GM21367 (cell line): ENCODE data around the gene DPH2.
A peak's percentile ranks its signal among the peaks of the same experiment; 100 is the strongest.

Experiments
- ATAC-seq: cut with Tn5 transposase; IDR thresholded peaks from one replicate; pipeline ENCODE4 v1.9.1; 2021; ENCODE audit not compliant: unreplicated experiment

Gene DPH2, protein sequence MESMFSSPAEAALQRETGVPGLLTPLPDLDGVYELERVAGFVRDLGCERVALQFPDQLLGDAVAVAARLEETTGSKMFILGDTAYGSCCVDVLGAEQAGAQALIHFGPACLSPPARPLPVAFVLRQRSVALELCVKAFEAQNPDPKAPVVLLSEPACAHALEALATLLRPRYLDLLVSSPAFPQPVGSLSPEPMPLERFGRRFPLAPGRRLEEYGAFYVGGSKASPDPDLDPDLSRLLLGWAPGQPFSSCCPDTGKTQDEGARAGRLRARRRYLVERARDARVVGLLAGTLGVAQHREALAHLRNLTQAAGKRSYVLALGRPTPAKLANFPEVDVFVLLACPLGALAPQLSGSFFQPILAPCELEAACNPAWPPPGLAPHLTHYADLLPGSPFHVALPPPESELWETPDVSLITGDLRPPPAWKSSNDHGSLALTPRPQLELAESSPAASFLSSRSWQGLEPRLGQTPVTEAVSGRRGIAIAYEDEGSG

DNA sequence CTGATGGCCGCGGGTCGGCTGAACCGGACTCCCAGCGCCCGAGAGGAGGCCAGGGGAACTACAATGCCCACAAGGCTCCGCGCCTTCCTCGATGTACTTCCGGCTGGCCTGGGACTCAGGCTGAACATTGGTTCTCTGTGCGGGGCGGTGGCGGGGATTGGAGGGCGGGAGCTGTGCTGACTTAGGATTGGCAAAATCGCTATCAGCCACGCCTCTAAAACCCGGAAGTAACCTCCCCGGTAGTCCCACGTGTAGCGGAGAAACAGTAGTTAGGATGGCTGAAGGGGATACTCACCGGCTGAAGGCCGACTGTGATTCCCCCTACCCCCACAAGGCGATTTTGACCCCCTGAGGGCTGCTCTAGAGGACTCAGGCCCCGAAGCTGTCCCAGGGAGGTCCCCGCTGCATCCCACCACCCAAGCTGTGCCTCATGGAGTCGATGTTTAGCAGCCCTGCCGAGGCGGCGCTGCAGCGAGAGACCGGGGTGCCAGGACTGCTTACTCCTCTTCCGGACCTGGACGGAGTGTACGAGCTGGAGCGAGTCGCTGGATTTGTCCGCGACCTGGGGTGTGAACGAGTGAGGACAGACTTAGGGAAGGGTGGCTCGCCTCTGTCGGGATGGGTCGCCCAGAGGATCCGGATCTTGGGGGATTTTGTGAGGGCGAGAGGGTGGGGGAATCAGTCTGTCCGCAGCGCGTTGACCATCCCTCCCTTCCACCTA is at the start of gene DPH2:
TSS of gene DPH2 (plus strand) at position 265 of the 721 bp plus-strand sequence. CDS start at position 431, 166 bp downstream.
- peak; percentile 61 for ATAC-seq

DNA sequence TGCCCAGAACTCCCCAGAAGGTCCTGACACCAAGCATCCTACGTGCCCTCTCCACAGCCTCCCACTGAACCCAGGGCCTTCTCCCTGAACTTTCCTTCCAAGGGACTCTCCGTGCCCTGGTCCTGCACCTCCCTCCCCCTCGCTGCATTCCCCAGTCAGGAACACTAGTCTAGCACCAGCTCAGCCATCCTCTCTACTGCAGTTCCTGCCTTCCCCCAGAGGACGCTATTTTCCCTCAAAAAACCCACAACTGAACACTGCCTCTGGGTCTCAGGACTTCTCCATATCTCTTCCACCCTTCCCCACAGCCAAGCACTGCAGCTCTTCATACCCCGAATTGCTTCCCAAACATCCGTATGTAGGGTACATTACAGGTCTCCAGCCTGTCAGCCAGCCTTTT is 48.8 kb upstream of the DPH2 start:
- ATAC-seq: no peak

DNA sequence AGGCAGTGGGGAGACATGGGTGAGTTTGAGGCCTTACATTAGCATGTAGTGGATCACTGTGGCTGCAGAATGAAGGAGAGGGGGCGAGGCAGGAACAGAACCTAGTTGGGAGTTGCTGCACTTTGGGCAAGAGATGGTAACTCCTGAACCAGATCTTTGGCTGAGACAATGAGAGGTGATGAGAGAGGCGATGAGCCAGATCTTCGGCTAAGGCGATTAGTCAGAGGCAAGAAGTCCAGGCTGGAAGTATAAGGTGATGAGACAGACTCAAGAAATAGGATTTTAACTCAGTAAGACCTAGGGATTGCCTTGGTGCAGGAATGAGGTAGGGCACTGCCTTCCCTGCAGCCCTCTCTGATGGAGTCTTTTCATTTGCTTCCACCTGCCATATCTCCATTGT is 45.3 kb upstream of the DPH2 start:
- ATAC-seq: no peak

DNA sequence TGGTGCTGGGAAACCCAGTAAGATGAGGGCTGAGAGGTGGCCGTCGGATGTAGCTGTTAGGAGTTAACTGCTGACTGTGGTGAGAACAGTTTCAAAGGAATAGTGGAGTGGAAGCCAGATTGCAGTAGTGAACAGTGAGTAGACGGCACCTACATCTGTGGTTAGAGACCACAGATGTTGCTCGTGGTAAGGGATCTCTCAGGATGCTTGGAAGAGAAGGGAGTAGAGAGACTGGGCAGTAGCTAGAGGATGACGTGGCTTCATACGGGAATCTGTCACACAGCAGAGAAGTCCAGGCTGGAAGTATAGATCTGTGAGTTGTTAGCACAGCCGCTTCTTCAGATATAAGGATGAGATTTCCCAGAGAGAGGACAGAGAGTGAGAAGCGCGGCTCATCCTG is 44.0 kb upstream of the DPH2 start:
- ATAC-seq: no peak

DNA sequence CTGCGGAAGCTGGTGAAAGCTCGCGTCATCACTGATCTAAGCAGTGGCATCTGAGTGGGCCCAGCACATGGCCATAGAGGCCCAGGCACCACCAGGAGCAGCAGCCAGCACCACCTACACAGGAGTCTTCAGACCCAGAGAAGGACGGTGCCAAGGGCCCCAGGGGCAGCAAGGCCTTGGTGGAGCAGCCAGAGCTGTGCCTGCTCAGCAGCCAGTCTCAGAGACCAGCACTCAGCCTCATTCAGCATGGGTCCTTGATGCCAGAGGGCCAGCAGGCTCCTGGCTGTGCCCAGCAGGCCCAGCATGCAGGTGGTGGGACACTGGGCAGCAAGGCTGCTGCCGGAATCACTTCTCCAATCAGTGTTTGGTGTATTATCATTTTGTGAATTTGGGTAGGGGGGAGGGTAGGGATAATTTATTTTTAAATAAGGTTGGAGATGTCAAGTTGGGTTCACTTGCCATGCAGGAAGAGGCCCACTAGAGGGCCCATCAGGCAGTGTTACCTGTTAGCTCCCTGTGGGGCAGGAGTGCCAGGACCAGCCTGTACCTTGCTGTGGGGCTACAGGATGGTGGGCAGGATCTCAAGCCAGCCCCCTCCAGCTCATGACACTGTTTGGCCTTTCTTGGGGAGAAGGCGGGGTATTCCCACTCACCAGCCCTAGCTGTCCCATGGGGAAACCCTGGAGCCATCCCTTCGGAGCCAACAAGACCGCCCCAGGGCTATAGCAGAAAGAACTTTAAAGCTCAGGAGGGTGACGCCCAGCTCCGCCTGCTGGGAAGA is 39.5 kb upstream of the DPH2 start:
- ATAC-seq: no peak

DNA sequence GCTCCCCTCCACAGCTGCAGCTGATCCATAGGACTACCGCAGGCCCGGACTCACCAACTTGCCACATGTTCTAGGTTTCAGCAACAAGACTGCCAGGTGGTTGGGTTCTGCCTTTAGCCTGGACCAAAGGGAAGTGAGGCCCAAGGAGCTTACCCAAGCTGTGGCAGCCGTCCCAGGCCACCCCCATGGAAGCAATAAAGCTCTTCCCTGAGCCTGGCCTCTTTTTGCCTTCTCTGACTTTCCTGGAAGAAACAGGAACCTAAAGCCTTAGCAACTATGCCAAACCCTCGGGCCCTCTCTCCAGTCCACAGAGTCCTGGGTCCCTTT is 38.9 kb upstream of the DPH2 start:
- ATAC-seq: no peak

DNA sequence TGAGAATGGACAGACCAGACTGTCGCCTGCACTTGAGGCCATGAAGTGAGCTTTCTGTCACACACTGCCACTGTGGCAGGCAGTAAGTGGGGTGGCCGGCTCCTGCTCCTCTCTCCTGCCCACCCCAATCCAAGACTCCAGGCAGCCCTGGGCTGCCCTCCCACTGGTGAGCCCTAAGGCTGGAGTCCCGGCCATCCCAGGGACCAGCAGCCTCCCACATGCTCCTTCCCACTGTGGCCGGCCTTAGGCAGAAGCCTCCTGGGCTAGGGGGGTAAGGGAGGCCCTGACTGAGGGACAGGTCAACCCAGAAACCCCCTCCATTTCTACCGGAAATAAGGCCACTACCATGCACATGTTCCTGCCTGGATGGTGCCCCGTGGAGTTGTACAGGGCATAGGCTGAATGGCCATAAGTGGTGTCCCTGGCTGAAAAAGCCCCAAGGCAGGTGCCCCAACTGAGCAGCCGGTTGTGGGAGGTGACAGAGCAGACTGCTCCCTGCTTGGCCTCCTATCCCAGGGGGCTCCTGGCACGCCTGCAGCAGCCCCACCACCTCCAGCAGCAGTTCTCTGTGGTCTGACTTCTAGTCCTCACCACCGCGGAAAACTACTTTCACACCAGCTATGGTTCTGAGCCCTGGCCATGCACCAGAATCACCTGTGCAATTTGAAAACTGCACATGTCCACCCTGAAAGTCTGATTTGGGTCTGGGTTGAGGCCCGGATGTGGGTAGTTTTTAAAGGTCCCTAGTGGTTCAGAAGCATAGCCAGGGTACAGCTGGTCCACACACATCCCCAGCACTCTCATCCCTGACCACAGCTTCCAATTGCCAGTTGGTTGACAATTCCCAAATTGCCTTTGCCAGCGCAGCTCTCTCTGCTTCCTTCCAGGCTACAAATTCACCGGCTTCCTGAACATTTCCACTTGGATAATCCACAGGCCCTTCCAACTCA is 37.8 kb upstream of the DPH2 start:
- no peak for ATAC-seq

DNA sequence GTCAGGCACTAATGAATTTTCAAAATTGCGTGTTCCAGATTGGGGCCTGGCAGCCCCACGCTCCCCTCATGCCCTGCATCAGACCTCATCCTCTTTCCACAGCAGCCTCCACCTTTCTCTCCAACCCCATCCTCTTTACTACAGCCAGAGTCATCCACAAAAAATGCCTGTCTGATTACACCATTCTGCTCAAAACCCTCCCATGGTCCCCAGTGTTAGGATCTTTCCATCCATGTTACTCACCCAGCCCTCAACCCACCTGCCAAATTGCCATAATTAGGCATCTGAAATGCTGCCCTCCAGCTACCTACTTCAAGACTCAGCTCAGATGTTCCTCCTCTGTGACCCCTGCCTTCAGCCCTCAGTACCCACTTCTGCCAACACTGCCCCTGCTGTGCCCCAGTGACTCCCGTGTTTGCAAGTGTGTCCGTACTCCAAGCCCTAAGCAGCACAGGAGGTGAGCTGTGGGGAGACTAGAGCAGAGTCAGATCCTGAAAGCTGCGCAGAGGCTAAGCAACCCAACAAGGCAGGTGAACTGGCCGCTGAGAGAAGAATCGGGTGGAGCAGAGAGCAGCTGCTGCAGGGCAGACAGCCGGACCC is 36.9 kb upstream of the DPH2 start:
- ATAC-seq: no peak

DNA sequence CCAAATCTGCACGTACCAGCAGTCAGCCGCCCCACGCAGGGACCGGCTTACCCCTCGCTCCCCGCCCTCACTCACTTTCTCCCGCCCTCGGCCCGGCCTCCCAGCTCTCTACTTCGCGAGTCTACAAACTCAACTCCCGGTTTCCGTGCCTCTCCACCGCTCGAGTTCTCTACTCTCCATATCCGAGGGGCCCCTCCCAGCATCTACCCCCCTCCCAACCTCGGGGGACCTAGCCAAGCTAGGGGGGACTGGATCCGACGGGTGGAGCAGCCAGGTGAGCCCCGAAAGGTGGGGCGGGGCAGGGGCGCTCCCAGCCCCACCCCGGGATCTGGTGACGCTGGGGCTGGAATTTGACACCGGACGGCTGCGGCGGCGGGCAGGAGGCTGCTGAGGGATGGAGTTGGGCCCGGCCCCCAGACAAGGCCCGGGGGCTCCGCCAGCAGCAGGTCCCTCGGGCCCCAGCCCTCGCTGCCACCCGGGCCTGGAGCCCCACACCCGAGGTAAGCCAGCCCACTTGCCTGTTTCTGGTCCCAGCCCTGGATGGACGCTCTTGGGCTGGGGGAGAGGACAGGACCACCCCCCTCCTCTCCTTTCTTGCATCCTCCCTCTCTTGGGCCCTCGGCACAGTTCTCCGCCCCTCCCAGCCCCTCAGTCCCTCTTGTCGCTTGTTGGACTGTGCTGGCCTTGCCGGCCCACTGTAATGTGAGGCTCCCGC is 36.3 kb upstream of the DPH2 start, which contains the start of gene ARTN:
TSS of gene ARTN (plus strand) at position 416 of the 715 bp plus-strand sequence. CDS start 1,856 bp downstream, outside the sequence.
- ATAC-seq: no peak

DNA sequence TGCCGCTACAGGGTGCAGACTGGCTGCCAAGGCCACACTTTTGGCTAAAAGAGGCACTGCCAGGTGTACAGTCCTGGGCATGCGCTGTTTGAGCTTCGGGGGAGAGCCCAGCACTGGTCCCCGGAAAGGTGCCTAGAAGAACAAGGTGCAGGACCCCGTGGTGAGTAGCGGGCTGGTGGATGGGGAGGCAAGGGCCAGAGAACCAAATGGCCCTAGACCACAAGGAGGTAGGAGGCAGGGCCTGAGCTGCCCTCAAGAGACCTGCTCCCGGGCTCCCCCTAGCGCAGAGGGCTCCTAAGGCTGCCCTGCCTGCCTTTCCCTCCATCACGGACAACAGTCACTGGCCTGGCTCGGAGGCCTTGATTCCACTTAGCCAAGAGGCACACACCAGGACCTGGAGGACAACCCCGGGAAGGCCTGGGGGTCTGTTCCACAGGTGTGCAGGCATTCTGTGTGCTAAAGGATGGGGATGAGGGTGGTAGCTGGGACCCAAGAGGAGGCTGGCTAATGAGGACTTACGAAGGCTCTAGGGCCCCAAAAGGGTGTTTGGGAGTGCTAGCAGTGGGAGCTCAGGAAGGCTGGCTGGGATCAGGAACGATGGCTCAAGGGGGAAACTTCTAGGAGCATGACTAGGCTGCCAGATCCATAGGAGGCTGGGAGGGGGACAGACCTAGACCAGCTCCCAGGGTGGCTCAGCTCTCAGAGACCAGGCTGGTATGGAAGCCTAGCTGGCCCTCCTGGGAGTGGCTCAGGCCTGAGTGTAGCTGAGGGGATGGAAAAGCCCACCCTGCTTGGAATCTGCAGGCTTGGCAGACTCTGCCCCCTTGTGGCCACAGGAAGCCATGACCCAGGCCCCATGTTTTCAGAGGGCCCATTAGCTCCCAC is 35.5 kb upstream of the DPH2 start:
- no peak for ATAC-seq

DNA sequence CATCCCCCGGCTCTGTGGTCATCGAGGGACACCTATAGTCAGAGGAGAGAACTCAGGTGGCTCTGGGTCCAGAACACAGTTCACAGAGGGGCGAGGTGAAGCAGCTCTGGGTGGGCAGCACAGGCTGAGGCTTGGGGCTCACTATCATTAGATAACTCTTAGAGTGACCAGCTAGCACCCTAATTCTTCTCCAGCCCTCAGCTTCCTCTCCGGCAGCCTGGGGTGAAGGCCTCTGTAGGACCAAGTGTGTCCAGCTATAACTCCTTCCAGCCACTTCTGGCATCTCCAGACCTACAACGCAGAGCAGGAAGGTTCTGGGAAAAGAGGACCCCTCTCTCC is 34.9 kb upstream of the DPH2 start:
- ATAC-seq: no peak

DNA sequence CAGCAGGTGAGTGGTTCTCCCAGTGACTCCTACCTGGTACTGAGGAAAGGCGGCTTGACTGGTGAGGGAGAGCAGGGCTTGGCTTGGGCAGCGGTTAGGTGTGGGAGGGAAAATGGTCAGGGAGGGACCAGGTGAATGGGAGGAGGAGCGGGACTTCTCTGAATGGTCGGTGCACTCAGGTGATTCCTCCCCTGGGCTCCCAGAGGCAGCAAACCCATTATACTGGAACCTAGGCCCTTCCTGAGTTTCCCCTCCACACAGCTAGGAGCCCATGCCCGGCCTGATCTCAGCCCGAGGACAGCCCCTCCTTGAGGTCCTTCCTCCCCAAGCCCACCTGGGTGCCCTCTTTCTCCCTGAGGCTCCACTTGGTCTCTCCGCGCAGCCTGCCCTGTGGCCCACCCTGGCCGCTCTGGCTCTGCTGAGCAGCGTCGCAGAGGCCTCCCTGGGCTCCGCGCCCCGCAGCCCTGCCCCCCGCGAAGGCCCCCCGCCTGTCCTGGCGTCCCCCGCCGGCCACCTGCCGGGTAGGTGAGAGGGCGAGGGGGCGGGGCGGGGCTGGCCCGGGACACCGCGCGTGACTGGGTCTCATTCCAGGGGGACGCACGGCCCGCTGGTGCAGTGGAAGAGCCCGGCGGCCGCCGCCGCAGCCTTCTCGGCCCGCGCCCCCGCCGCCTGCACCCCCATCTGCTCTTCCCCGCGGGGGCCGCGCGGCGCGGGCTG is 33.9 kb upstream of the DPH2 start:
- ATAC-seq: no peak

DNA sequence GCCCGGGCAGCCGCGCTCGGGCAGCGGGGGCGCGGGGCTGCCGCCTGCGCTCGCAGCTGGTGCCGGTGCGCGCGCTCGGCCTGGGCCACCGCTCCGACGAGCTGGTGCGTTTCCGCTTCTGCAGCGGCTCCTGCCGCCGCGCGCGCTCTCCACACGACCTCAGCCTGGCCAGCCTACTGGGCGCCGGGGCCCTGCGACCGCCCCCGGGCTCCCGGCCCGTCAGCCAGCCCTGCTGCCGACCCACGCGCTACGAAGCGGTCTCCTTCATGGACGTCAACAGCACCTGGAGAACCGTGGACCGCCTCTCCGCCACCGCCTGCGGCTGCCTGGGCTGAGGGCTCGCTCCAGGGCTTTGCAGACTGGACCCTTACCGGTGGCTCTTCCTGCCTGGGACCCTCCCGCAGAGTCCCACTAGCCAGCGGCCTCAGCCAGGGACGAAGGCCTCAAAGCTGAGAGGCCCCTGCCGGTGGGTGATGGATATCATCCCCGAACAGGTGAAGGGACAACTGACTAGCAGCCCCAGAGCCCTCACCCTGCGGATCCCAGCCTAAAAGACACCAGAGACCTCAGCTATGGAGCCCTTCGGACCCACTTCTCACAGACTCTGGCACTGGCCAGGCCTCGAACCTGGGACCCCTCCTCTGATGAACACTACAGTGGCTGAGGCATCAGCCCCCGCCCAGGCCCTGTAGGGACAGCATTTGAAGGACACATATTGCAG is 33.2 kb upstream of the DPH2 start:
- ATAC-seq: no peak

DNA sequence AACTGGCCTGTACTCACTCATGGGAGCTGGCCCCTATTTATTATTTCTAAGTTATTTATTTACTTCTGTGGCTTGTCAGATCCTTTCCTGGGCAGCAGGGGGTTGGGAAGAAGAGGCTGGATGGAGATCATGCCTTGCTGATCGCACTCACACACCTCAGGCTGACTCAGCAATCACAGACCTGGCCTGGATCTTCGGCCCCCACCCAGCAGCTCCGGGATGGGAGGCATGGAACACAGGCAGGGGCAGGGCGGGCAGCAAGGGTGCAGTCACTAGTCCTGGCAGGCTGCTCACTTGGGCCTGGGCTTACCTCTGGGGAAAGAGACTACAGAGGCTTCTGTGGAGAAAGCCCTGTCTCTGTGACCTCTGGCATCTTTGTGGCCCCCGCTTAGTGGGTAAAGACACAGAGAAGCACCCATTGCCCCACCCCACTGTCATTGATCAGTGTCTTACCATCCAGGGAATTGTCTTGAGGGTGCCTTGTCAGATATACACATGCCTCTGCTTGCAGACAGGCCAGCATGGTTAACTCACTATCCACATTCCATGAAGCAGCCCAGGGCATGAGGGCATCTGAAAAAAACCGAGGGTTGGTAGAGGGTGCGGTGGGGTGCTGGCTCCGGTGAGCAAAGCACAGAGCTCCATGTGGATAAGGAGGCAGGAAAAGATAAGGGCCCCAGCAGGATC is 32.5 kb upstream of the DPH2 start:
- ATAC-seq: no peak

DNA sequence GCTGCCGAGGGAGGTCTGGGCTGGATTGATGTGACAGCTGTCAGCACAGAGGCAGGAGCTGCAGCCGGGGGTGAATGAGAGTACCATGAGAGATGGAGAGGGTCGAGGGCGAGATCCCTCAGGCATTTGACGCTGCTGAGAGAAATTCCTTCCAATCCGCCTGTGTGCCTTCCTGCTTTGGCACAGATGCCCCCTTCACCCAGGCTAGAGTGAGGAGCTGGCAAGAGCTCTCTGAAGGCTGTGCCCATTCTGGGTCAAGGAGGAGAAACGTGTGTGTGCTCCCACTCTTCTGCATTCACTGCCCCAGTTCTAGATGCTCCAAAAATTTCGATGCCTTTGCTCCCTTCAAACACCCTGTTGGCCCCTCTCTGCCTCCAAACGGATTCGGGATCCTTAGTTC is 31.4 kb upstream of the DPH2 start:
- no peak for ATAC-seq

DNA sequence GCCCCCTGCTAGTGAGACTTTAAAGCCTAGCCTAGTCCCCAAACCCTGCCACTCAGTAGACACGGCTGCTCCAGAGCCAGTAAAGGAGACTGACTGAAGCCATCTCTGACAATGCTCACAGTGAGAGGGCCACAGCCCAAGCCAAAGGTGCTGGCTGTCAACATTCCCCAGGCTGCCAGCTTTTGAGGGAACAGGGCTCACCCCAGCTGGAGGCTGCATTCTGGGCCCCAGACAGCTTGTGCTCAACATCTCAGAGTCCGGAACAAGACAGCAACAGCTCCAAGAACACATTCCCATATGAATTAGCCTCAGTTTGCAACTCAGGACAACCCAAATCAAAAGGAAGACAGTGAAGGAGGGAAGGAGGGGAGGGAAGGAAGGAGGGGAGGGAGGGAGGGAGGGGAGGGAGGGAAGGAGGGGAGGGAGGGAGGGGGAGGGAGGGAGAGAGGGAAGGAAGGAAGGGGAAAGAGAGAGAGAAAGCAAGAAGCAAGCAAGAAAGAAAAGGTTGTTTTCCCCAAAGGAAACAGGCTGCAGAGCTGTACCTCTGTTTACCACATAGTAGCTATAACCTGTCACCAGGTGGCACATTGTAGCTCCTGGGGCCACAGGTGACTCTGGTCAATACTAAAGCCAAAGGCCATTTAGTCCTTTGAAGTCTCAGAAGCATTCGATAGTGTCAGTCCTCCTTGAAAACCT is 30.8 kb upstream of the DPH2 start:
- ATAC-seq: no peak
